GM18505 (cell line): Measurements from ENCODE around the gene CDCA4.

Experiments used
- ATAC-seq: cut with Tn5 transposase; IDR thresholded peaks from one replicate; pipeline ENCODE4 v1.9.1; 2021; ENCODE audit not compliant: unreplicated experiment
- POLR2A ChIP-seq: IDR thresholded peaks from 4 replicates; pipeline ENCODE4 v1.6.1; 2011; ENCODE audit warnings: borderline replicate concordance; ENCODE audit not compliant: insufficient read depth, insufficient read length; ENCODE audit errors: extremely low read depth

CDCA4 gene

DNA sequence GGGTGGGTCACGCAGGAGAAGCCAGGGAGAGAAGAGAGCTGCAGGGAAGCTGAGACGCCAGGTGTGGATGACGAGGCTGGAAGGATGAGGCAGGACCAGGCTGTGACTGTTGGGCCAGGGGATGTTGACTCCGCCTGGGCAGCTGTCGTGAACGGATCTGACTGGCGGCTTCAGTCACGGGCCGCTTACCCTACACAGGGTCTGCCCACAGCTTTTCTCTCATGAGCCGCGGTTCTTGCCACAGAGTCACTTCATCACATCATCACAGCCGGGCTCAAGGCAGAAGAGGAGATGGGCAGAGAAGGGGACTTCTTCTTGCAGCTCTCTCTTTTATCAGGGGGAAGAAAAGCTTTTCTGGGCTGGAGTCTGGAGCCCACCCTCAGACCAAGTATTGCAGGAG, 27.6 kb downstream of the CDCA4 start:
- ATAC-seq: no peak
- TF ChIP-seq POLR2A: no peak

DNA sequence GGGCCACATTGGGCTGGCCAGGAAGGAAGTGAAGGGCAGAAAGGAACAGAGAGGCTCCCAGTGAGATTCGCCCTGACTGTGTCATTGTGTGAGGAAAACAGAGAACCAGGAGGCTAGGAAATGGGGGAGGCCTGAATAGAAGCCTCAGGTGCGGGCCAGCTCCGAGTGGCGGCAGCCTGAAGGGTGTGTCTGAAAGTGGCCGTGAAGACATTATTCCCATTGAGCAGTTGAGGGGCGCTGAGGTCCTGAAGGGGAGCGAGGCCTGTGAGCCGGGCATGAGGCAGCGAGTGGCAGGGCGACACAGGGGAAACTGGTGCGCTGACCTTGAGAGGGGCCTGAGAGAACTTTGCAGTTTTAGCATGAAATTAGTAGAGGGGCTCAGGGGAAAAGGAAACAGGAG, 28.4 kb downstream of the CDCA4 start:
- TF ChIP-seq POLR2A: no peak
- no peak for ATAC-seq

DNA sequence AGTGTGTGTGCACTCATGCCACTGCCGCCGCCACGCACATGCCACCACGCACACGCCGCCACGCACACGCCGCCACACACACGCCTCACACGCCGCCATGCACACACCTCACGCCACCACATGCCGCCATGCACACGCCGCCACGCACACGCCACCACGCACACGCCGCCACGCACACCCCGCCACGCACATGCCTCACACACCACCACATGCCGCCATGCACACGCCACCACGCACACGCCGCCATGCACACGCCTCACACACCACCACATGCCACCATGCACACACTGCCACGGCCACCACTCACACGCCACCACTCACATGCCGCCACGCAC, 29.0 kb downstream of the CDCA4 start:
- no peak for TF ChIP-seq POLR2A

DNA sequence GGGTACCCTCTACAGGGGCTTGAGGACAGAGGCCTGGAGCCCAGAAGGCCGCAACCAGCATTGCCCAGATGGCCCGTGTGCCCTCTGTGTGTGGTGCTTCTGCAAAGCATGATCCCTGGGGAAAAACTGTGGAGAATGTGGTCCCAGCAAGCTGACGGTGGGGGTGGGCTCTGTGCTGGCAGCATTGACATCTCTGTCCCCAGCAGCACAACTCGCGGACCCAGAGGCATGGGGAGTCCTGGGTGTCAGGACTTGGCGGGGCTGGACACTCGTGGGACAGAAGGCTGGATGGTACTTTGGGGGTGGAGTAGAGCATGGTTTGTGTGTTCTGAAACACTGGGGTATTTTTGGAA, 31.0 kb downstream of the CDCA4 start:
- no peak for ATAC-seq
- no peak for TF ChIP-seq POLR2A

More for the DNA sequence above, 29.0 kb downstream of the CDCA4 start:
- no peak for ATAC-seq

DNA sequence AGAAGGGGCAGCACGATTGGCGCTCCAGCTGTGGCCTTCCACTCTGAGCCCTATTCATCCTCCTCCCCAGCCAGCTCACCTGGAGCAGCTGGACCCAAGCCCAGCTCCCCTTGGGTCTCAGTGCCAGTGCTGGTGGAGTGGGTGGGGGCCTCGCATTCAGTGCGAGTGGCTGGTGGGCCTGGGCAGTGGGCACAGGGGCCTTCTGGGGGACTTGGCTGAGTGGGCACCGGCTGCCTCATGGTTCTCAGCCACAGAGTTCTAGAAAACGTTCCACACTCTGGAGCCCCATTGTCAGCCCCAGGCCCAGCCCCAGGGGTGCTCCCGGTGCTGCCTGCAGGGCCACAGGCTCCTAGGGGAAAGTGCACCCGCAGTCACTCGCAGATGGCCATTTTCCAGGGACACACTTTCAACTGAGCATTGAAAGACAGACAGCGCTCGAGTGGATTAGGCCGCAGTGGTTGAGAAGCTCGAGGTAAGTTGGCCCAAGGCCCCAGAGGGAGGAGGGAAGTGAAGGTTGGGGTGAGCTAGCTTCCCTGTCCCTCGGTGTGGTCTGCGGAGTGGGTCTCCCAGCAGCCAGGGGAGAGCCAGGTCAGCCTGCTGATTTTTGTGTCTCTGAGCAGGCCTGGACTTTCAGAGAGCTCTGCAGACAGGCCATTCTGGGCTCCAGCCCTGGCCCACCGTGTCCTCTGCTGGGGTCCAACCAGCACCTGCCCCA, 31.5 kb downstream of the CDCA4 start:
- no peak for TF ChIP-seq POLR2A
- ATAC-seq: no peak

DNA sequence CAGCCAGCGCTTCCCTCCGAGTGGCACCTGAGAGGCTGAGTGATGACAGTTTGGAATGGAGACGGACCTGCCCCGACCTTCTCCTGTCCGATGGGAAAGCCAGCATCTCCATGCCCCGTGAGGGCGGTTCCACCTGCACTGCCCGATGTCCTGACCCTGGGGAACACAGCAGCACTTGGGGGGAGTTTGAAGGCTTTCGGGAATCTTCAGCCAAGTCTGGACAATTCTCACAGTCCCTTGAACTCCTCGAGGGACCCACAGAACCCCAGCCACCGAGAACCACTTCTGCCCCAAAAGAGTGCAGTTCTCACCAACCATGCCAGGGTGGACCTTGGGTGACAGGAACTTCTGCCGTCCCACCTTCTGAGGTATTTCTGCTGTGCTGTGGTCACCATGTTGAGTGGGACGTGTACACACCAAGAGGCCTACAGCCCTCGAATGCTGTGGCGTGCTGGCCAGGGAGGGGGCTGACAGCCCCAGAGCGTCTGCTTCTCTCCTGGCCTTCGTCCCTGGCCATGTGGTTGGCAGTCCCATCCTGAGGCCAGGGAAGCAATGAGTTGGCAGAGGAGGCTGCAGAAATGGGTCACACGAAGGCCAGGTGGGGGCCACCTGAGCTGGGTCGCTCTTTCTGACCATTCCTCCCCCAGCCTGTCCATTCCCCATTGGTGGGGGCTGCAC, 34.3 kb downstream of the CDCA4 start:
- TF ChIP-seq POLR2A: no peak
- ATAC-seq: no peak

DNA sequence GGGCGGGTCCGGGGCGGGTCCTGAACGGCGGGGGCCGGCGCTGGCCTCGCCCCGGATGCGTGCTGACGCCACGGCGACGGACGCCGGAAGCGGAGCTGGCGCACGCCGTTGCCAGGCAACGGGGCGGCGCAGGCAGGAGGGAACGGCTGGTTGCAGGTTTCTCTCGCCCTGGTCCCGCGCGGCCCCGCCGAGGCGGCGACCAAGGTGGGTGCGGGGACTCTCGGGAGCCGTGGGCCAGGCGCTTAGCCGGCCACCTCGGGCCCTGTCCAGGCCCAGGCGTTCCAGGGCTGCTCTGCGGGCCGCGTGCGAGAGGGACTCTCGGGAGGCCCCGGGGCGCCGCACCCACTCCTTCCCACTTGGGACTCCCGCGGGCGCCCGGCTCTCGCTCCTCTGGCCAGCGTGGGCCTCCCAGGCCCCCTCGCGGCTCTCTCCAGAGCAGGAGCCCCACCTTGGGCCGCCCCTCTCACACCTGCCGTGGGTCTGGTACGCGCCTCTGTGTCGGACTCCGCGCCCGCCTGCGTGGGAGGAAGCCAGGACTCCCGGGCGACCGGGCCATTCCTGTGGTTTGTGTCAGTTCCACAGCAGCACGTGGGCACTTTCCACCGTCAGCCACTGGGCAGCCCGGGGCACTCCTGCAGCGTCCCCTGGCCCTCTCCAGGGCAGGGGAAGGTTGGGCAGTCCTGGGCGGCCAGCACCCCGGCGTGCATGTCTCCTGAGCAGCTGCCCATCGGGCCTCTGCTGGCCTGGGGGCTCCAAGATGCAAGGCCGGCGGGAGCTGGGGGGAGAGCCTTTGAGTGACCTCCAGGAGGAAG, 35.0 kb downstream of the CDCA4 start, which contains the start of gene CLBA1:
CLBA1 (plus strand) TSS at position 114 of the 812 bp plus-strand sequence; CDS start at position 758, 644 bp downstream.
- no peak for TF ChIP-seq POLR2A
- peak; percentile 93 for ATAC-seq

DNA sequence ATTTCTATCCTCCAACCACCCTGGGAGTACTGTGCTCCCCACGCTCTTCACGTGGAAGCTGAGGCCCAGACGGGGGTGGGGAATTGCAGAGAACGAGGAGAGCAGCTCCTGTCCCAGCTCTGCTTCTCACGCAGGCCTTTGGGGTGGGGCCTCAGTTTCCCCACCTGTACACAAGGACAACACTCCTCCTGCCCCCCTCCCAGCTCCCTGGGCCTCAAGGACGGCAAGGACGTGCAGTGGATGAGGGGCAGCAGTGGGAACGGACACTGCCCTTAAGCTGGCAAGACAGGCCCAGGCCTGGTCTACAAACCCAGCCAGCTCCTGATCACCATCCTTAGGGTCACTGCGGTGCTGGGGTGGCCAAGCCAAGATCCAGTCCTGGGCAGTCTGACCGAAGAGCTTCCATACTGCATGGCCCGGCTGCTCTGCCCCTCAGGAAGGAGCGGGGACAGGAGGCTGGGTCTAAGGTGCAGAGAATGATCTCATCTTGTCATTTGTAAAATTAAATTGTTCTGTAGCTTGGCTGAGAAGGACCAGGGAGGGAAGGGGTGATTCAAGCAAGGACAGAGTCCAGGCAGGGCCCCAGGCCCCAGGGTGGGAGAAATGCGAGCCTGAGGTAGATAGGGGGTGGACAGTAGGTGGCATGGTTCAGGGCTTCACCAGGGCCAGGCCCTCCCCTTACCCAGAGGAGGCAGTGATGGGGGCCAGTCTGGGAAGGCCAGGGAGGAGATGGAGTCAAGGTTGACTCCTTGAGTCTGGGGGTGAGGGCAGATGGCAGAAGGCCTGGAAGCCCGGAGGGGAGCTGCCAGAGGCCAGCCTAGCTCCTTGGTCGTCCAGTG, 36.6 kb downstream of the CDCA4 start:
- TF ChIP-seq POLR2A: no peak
- ATAC-seq: no peak

DNA sequence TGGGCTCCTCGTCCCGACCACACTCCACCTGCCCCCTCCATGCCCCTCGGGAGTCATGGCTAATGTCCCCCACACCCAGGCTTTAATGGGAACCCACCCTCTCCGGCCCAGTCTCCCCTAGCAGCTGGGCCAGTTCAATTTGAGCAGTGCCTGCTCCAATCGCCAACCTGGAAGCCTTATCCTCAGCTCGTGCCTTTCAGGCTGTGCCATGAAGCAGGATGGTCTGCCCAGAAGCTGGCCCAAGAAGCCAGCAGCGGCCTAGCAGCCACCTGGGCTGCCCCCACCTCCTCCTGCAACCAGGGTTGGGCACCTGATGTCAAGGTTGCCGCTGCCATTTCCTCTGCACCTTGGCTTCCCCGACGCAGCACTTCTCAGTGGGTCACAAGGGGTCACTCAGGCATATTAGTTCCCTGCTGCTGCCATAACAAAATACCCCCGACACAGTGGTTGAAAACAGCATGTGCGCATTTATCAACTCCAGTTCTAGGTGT, 37.6 kb downstream of the CDCA4 start:
- TF ChIP-seq POLR2A: no peak
- no peak for ATAC-seq

DNA sequence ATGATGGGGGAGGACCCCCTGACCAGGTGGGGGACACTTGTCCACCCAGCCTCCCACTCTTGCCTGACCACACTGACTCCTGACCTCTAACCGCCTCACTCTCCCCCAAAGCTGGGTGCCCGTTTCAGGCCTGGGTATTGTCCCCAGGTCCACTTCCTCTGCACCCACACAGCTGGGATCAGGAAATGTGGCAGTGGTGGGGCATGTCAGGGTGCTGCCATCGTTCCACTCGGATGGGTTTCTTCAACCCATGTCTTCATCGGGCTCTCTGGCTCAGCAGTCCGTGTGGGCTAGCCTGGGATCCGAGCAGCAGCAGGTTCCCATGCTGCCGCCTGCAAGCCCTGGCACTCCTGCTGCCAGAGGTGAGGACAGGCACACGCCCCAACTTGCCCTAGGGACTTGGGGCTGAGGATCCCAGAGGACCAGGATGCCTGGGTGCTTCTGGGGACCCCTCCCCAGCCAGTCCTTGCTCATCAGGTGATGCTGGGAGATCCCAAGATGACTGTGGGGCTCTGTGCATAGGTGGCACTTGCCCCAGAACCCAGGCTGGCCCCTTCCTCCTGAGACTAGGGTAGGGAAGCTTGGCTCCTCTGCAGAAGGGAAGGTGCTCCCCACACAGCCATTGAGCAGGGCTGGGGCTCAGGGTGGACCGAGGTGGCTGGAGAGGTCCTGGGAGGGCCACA, 38.2 kb downstream of the CDCA4 start:
- no peak for ATAC-seq
- TF ChIP-seq POLR2A: no peak

DNA sequence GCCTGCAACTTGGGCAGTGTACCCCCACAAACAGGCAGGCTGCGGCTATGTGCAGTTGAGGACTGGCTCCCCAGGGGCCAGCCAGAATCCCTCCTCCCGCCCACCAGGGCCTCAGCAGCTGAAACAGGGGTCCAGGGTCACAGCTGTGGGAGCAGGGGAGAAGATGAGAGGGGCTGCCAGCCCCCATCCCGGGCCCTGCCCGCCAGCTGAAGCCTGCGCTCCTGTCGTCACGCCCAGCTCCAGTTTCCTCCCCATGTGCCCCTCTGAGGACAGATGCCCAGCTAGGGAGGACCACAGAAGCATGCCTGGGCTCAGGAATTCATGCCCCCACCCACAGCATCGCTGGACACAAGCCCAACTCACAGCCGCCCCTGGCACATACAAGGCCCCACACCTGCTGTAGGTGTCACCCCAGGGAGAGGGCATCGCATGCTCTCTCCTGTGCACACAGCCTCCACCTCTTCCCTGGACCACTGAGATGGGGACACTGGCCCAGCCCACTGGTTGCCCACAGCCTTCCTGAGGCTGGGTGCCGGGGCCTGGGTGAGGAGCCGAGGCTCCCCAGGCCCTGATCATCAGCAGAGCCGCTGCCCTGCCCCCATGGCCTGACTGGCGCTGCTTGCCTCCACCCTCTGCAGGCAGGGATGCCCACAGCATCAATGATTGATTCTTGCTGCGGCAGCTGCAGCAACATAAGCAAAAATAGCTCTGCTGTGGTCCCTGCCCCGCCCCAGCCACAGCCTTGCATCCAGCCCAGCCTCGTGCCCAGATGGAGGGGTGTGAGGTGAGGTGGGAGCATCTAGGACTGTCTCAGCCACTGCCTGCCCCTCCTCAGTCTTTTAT, 39.0 kb downstream of the CDCA4 start:
- ATAC-seq: no peak
- TF ChIP-seq POLR2A: no peak
